GM12875 (cell line): ENCODE data around the gene MEGF8.
A peak's percentile ranks its signal among the peaks of the same experiment; 100 is the strongest.

Source experiments
- H3K4me3 ChIP-seq: one replicate; pipeline ENCODE4 v1.5.1; 2011; ENCODE audit warnings: low read depth, low read length, control low read depth
- TF ChIP-seq, protein P1 (sequence below): IDR thresholded peaks from 2 replicates; pipeline ENCODE4 v1.5.1; 2011; ENCODE audit warnings: low read depth, mild to moderate bottlenecking, control low read depth, inconsistent platforms, low read length, moderate library complexity, borderline replicate concordance; ENCODE audit not compliant: insufficient read depth

MEGF8 gene

DNA sequence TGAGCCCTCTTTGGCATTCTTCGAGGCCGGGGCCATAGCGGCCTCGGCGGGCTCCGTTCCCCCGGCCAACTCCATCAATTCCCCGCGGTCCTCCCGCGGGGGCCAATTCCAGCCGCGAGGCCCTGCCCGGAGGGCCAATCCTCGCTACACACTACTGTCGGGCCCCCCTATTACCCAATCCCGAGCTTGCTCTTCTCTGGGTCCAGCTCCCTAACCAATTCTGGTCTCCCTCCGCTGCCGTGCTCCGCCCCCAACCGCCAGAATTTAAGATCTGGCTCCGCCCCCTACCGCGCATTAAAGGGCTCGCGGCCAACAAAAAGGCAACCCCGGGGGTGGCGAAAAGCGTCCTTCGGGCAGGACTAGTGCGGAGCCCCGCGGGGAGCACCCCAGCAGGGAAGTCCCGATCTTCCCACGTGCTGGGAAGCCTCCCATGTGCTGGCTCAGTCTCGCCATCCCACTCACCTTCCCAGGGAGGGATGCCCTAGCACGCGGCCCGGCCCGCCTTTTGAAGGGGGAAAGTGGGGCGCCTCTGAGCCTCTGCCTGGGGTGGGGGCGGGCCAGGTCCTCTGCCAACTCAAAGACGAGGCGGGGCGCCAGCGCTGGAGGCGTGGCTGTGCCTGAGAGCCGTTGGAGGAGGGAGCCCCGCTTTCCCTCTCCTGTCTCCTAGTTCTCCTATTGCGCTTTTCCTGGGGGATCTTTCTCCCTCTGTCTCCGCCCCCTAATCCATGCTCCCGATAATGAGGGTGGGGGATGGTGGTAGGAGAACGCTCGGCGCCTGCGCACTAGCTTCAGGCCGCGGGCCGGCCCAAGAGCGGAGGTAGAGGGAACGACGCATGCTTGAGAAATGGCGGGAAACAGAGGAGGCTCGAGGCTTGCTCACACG, 98.3 kb downstream of the MEGF8 start:
- peak overlapping the region; percentile 92 for H3K4me3 ChIP-seq
- TF ChIP-seq, protein P1, sequence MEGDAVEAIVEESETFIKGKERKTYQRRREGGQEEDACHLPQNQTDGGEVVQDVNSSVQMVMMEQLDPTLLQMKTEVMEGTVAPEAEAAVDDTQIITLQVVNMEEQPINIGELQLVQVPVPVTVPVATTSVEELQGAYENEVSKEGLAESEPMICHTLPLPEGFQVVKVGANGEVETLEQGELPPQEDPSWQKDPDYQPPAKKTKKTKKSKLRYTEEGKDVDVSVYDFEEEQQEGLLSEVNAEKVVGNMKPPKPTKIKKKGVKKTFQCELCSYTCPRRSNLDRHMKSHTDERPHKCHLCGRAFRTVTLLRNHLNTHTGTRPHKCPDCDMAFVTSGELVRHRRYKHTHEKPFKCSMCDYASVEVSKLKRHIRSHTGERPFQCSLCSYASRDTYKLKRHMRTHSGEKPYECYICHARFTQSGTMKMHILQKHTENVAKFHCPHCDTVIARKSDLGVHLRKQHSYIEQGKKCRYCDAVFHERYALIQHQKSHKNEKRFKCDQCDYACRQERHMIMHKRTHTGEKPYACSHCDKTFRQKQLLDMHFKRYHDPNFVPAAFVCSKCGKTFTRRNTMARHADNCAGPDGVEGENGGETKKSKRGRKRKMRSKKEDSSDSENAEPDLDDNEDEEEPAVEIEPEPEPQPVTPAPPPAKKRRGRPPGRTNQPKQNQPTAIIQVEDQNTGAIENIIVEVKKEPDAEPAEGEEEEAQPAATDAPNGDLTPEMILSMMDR = no peak

- H3K4me3 ChIP-seq = no peak overlapping the region
- TF ChIP-seq, protein P1 = no peak
Observed at GRCh38 chr19:42424345-42424707, 98.9 kb downstream of the MEGF8 start.

DNA sequence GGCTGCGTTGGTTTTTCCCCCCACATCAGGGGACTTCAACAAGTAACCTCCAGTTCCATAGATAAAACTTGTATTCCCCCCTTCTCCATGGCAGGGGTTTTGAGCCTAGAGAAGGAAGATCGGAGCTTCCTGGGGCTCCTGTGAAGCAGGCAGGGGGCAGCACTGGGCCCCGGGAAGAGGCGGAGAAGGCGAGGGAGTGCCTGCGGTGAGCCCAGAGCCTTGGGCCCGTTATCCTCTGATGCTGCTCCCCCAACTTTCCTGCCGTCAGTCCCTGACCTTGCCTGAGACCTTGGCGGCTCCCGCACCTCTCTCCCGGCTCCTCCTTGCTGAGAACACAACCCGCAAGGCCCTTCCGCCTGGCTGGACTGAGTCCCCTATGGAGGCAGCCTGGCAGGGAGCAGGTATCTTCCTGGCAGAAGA, 99.3 kb downstream of the MEGF8 start:
- TF ChIP-seq, protein P1 = no peak
- H3K4me3 ChIP-seq = no peak overlapping the region

GRCh38 chr19:42426643-42427042, 101.2 kb downstream of the MEGF8 start:
- TF ChIP-seq, protein P1 = no peak
- H3K4me3 ChIP-seq = no peak overlapping the region

GRCh38 chr19:42427313-42427712, 101.9 kb downstream of the MEGF8 start, which contains the start of gene LIPE:
LIPE (minus strand) TSS chr19:42427388; CDS start chr19:42427149, 239 bp downstream.
- TF ChIP-seq, protein P1 = no peak
- H3K4me3 ChIP-seq = no peak within 1 kb of the TSS
